NCI-H510A (cell line): ENCODE measurements around the gene SENP5.

Experiments
- DNase-seq: peaks from one replicate; lab custom pipeline; 2025; lab: John Stamatoyannopoulos, UW

SENP5 gene

GRCh38 chr3:196883361-196883760 lies 15.6 kb downstream of the SENP5 start:
- no peak for DNase-seq

GRCh38 chr3:196886144-196886543 lies 18.4 kb downstream of the SENP5 start:
- no peak for DNase-seq

- DNase-seq, result no peak
Measured at GRCh38 chr3:196889844-196890708, 22.4 kb downstream of the SENP5 start.

- DNase-seq, result no peak
Measured at GRCh38 chr3:196894557-196895295, 27.0 kb downstream of the SENP5 start.

- no peak for DNase-seq
Measured at GRCh38 chr3:196896229-196896628, 28.5 kb downstream of the SENP5 start.

- DNase-seq, result no peak
Measured at GRCh38 chr3:196901768-196902167, 34.0 kb downstream of the SENP5 start.

GRCh38 chr3:196902296-196902695 lies 34.6 kb downstream of the SENP5 start:
- DNase-seq, result no peak

GRCh38 chr3:196903740-196904139 lies 36.0 kb downstream of the SENP5 start:
- DNase-seq, result no peak

GRCh38 chr3:196914866-196915265 lies 47.1 kb downstream of the SENP5 start:
- no peak for DNase-seq

GRCh38 chr3:196915375-196915774 lies 47.7 kb downstream of the SENP5 start:
- DNase-seq, result no peak

- no peak for DNase-seq
Measured at GRCh38 chr3:196916221-196916620, 48.5 kb downstream of the SENP5 start.

GRCh38 chr3:196916995-196917394 lies 49.3 kb downstream of the SENP5 start:
- no peak for DNase-seq

GRCh38 chr3:196918968-196919367 lies 51.2 kb downstream of the SENP5 start:
- no peak for DNase-seq

GRCh38 chr3:196920733-196921132 lies 53.0 kb downstream of the SENP5 start:
- no peak for DNase-seq

GRCh38 chr3:196927571-196928453 lies 60.1 kb downstream of the SENP5 start:
- DNase-seq, result no peak

GRCh38 chr3:196931157-196931556 lies 63.4 kb downstream of the SENP5 start:
- DNase-seq, result no peak

GRCh38 chr3:196931828-196932587 lies 64.3 kb downstream of the SENP5 start:
- no peak for DNase-seq

GRCh38 chr3:196932600-196932999 lies 64.9 kb downstream of the SENP5 start:
- no peak for DNase-seq

GRCh38 chr3:196936288-196936687 lies 68.6 kb downstream of the SENP5 start:
- DNase-seq, result no peak

- DNase-seq, result no peak
Measured at GRCh38 chr3:196938124-196938523, 70.4 kb downstream of the SENP5 start.

- no peak for DNase-seq
Measured at GRCh38 chr3:196938576-196938975, 70.9 kb downstream of the SENP5 start.
